KOPT-K1 (cell line): ENCODE data around the gene CPTP.

ENCODE experiments used
- H3K27ac ChIP-seq: fragments of 200-600 bp; sonication (generic); 2 replicates; pipeline ENCODE4 v1.5.1; 2016; ENCODE audit warnings: antibody characterized with exemption, mild to moderate bottlenecking, low read depth, low read length; ENCODE audit not compliant: poor library complexity, severe bottlenecking
- H3K36me3 ChIP-seq: fragments of 200-600 bp; sonication (generic); 2 replicates; pipeline ENCODE4 v1.5.1; 2017; ENCODE audit warnings: antibody characterized with exemption, mild to moderate bottlenecking, low read length, moderate library complexity; ENCODE audit not compliant: insufficient read depth
- H3K9me3 ChIP-seq: fragments of 200-600 bp; sonication (generic); 2 replicates; pipeline ENCODE4 v1.5.1; 2017; ENCODE audit warnings: antibody characterized with exemption, low read length, mild to moderate bottlenecking; ENCODE audit not compliant: insufficient read depth, poor library complexity, severe bottlenecking

Gene CPTP

DNA sequence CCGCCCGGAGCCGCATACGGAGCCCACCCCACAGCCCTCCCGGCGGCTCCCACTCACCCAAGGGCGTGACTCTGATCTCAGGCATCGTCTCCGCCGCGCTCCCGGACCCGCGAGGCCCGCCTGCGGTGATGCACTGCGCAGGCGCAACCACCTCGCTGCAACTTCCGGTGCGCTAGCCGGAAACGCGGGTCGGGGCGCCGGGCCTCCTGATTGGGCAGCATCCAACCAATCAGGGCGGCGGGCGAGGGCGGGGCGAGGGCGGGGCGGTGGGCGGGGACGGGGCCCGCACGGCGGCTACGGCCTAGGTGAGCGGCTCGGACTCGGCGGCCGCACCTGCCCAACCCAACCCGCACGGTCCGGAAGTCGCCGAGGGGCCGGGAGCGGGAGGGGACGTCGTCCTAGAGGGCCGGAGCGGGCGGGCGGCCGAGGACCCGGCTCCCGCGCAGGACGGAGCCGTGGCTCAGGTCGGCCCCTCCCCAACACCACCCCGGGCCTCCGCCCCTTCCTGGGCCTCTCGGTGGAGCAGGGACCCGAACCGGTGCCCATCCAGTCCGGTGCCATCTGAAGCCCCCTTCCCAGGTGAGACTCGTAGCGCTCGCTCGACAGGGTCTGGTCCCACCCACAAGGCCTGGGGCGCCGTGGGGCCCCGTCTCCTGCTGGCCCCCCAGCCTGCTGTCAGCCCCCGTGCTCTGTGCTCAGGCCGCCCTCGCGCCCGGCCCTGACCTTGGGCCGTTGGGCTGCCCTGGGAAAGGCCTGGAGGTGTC is at the start of gene CPTP, which contains the start of gene INTS11:
Gene CPTP (plus strand): TSS at position 279 of the 764 bp plus-strand sequence. CDS start 2,109 bp downstream, outside the sequence.
Gene INTS11 (minus strand): TSS at position 137 of the 764 bp plus-strand sequence. CDS start 52 bp downstream, at position 85.
- Histone ChIP-seq H3K36me3 (peaks cover 22% of the 10 kb centered on the region), H3K27ac (peak within 1 kb of the TSS; percentile 74), H3K9me3 (no peaks in the 10 kb centered on the region)

- H3K9me3 ChIP-seq, result no peaks in the 10 kb centered on the region
- H3K36me3 ChIP-seq, result peaks cover 21% of the 10 kb centered on the region
- no peak overlapping the region for H3K27ac ChIP-seq
Measured at GRCh38 chr1:1274931-1275431, 49.6 kb upstream of the CPTP start.

DNA sequence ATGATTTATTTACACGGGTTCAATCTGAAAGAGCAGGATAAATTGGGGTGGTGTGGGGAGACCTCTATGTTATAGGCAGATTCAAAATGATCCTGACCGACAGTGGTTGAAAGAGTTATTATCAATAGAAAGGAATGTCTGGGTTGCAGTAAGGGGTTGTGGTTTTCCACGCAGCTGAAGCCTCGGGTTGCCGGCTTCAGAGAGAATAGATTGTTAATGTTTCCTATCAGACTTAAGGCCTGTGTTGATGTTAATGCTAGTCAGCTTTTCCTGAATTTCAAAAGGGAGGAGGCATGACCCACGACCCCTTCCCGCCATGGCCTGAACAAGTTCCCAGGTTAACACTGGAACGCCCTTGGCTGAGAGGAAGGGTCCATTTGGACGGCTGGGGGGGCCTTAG is 48.8 kb upstream of the CPTP start:
- Histone ChIP-seq H3K9me3 (no peaks in the 10 kb centered on the region), H3K36me3 (peaks cover 13% of the 10 kb centered on the region), H3K27ac (no peak overlapping the region)

DNA sequence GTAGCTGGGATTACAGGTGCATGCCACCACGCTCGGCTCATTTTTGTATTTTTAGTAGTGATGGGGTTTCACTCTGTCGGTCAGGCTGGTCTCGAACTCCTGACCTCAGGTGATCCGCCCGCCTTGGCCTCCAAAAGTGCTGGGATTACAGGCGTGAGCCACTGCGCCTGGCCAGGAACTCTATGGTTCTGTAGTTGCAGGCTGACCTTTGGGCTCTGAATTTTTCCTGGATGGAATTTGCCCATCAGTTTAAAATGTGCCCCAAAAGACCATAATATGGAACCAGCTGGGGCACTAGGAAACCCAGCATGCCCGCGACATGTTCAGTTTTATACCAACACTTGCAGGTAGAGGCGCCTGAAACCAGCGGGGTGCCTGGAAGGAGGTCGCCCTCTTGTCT is 46.0 kb upstream of the CPTP start:
- no peak overlapping the region for H3K27ac ChIP-seq

DNA sequence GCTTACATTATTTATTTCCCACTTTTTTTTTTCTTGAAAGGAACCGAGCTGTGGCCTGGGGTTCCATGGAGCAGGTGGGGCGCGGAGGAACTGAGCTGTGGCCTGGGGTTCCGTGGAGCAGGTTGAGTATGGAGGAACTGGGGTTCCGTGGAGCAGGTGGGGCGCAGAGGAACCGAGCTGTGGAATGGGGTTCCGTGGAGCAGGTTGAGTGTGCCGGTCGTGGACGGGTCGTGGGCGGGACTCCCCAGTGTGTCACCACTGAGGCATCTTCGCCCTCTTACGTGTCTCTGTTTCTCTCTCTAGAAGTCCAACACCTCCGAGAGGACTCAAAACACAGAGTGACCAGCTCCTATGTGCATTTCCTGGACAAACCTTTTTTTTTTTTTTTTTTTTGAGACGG is 45.6 kb upstream of the CPTP start:
- H3K27ac ChIP-seq, result no peak overlapping the region
- no peaks in the 10 kb centered on the region for H3K9me3 ChIP-seq
- H3K36me3 ChIP-seq, result no peaks in the 10 kb centered on the region

More for the DNA sequence above, 46.0 kb upstream of the CPTP start:
- Histone ChIP-seq H3K9me3 (no peaks in the 10 kb centered on the region), H3K36me3 (no peaks in the 10 kb centered on the region)

- Histone ChIP-seq H3K27ac (no peak overlapping the region), H3K36me3 (no peaks in the 10 kb centered on the region), H3K9me3 (no peaks in the 10 kb centered on the region)
Measured at GRCh38 chr1:1280782-1281481, 43.7 kb upstream of the CPTP start.

DNA sequence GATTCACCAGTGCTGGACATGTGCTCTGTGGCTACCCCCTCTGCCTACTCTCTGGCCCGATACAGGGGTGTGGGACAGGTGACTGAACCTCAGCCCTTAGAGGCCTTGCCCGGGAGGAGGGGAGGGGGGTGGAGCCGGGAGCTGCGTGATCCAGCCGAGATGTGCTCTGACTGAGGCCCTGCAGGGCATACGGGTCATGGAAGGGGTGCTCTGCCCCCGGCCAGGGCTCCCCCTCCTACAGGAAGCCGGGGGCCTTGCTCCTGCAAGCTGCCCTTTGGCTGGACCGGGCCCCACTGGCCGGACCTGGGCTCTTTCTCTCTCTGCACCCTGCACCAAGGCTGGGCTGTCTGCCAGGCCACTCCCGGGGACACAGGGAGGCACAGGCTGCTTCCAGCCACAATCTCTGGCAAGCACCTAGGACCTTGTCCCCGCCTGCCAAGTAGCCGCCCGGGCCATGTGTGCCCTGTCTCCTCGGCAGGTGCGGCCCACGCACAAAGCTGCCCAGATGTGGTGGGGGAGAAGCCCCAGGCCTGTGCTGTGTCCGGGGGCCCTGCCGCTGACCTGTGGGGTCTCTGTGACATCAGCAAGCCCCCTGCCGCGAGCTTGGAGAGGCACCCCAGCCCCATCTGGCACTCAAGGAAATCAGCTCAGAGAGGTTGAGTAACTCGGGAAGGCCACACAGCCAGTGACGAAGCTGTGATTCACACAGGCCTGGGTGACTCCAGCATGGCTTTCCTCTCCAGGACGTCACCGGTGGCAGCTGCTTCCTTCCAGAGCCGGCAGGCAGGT is 42.9 kb upstream of the CPTP start:
- no peak overlapping the region for H3K27ac ChIP-seq
- H3K9me3 ChIP-seq, result no peaks in the 10 kb centered on the region
- H3K36me3 ChIP-seq, result no peaks in the 10 kb centered on the region

DNA sequence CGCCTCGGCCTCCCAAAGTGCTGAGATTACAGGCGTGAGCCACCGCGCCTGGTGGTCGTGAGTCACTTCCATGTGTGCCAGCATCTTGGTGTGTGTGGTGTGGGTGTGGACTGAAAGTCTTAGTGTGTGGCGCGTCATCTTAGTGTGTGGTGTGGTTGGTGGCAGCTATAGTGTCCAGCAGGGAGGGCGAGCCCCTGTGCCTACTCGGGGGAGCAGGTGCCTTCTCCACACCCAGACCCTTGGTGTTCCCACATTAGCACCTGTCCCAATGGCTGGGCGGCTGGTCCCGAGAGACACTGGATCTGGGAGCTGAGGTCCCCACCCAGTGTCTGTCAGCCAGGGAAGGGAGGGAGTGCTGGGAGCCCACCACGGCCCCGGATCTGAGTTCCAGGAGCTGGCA is 41.6 kb upstream of the CPTP start:
- no peak overlapping the region for H3K27ac ChIP-seq
- H3K36me3 ChIP-seq, result no peaks in the 10 kb centered on the region

GRCh38 chr1:1283821-1284220 is 40.8 kb upstream of the CPTP start:
- no peaks in the 10 kb centered on the region for H3K36me3 ChIP-seq
- H3K27ac ChIP-seq, result no peak overlapping the region
- no peaks in the 10 kb centered on the region for H3K9me3 ChIP-seq

More for the DNA sequence above, 41.6 kb upstream of the CPTP start:
- no peaks in the 10 kb centered on the region for H3K9me3 ChIP-seq

DNA sequence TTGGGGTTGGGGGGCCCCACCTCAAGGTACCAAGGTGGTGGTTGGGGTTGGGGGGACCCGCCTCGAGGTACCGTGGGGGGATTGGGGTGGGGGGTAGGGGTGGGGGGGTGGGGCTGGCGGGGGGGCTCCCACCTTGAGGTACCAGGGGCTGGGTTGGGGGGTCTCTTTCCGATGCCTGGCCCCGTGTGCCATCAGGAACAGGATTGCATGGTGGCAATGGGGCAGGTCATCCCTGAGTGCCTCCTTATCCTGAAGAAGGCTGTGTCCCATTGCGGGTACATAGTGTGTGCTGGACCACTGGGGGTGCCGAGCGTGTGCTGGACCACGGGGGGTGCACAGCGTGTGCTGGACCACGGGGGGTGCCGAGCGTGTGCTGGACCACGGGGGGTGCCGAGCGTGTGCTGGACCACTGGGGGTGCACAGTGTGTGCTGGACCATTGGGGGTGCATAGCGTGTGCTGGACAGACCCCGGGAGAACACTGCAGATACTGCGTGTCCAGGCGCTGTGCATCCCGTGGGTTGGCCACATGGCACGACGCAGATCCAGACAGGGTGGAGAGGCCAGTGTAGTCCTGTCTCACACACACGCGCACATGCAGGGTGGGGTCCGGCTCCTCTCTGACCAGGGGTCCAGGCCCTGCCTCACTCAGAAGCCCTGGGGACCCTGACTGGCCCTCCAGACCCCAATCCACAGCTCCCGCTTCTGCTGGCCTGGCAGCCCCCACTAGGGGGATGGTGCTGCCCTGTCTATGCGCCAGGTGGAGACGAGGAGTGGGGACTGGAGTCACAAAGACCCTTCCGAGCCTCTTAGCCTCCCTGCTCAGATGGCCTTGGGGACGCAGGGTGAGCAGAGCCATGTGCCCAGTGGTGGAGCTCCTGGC is 40.1 kb upstream of the CPTP start:
- no peaks in the 10 kb centered on the region for H3K9me3 ChIP-seq
- no peak overlapping the region for H3K27ac ChIP-seq
- no peaks in the 10 kb centered on the region for H3K36me3 ChIP-seq

- H3K36me3 ChIP-seq, result no peaks in the 10 kb centered on the region
- no peaks in the 10 kb centered on the region for H3K9me3 ChIP-seq
- no peak overlapping the region for H3K27ac ChIP-seq
Measured at GRCh38 chr1:1285102-1285571, 39.5 kb upstream of the CPTP start.

DNA sequence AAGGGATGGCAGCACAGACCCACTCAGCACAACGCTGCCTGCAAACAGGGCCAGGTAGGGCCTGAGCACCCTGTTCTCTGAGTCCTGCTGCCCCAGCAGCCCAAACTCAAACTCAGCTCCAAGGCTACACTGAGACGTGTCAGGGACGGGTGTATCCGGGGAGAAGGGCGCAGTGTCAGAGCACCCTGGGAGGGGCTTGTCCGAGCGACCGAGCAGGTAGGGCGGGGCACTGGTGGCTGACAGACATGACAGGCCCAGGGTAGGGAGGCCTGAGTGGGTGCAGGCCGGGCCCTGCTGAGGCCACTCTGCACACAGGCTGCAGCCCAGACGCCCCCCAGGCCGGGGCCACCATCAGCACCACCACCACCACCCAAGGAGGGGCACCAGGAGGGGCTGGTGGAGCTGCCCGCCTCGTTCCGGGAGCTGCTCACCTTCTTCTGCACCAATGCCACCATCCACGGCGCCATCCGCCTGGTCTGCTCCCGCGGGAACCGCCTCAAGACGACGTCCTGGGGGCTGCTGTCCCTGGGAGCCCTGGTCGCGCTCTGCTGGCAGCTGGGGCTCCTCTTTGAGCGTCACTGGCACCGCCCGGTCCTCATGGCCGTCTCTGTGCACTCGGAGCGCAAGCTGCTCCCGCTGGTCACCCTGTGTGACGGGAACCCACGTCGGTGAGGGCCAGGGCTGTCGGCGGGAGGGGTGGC is 38.8 kb upstream of the CPTP start:
- H3K27ac ChIP-seq, result no peak overlapping the region
- H3K9me3 ChIP-seq, result no peaks in the 10 kb centered on the region
- H3K36me3 ChIP-seq, result no peaks in the 10 kb centered on the region

GRCh38 chr1:1286313-1287261 is 38.0 kb upstream of the CPTP start:
- Histone ChIP-seq H3K27ac (no peak overlapping the region), H3K36me3 (no peaks in the 10 kb centered on the region)

More at GRCh38 chr1:1286313-1287261, 38.0 kb upstream of the CPTP start:
- H3K9me3 ChIP-seq, result no peaks in the 10 kb centered on the region
